Skeletal muscle satellite cell (primary cell): ENCODE results near the gene COL16A1.

Source experiments
- H3K27me3 ChIP-seq: 2 replicates; pipeline ENCODE4 v1.7.0; 2013; ENCODE audit warnings: low read length; ENCODE audit not compliant: control insufficient read depth, insufficient read depth
- H3K36me3 ChIP-seq: 2 replicates; pipeline ENCODE4 v1.7.0; 2013; ENCODE audit warnings: mild to moderate bottlenecking, control low read depth, low read length; ENCODE audit not compliant: insufficient read depth
- H3K4me1 ChIP-seq: 2 replicates; pipeline ENCODE4 v1.7.0; 2013; ENCODE audit warnings: low read length; ENCODE audit not compliant: control insufficient read depth, insufficient read depth
- H3K4me2 ChIP-seq: 2 replicates; pipeline ENCODE4 v1.7.0; 2013; ENCODE audit warnings: mild to moderate bottlenecking, low read length
- H3K4me3 ChIP-seq: 2 replicates; pipeline ENCODE4 v1.7.0; 2013; ENCODE audit warnings: low read length
- H3K9ac ChIP-seq: 2 replicates; pipeline ENCODE4 v1.7.0; 2013; ENCODE audit warnings: mild to moderate bottlenecking, low read depth, low read length, moderate library complexity
- H3K9me3 ChIP-seq: replicated peaks from 2 replicates; pipeline ENCODE4 v1.7.0; 2013; ENCODE audit warnings: mild to moderate bottlenecking, control low read depth, low read length

COL16A1 gene

GRCh38 chr1:31648641-31649357, 55.0 kb downstream of the COL16A1 start:
- Histone ChIP-seq H3K27me3 (no peaks in the 10 kb centered on the region), H3K4me3 (no peak overlapping the region), H3K4me1 (peaks cover 9% of the 10 kb centered on the region), H3K36me3 (peaks cover 11% of the 10 kb centered on the region), H3K4me2 (no peak overlapping the region), H3K9ac (no peak overlapping the region), H3K9me3 (no peaks in the 10 kb centered on the region)

GRCh38 chr1:31648190-31648589, 55.6 kb downstream of the COL16A1 start:
- no peak overlapping the region for H3K4me2 ChIP-seq

GRCh38 chr1:31647106-31647505, 56.7 kb downstream of the COL16A1 start:
- Histone ChIP-seq H3K36me3 (no peaks in the 10 kb centered on the region), H3K4me3 (no peak overlapping the region)

More at GRCh38 chr1:31648190-31648589, 55.6 kb downstream of the COL16A1 start:
- Histone ChIP-seq H3K36me3 (peaks cover 7% of the 10 kb centered on the region), H3K9ac (no peak overlapping the region), H3K4me3 (no peak overlapping the region), H3K9me3 (no peaks in the 10 kb centered on the region), H3K27me3 (no peaks in the 10 kb centered on the region), H3K4me1 (peaks cover 15% of the 10 kb centered on the region)

GRCh38 chr1:31646259-31646960, 57.4 kb downstream of the COL16A1 start:
- no peak overlapping the region for H3K4me3 ChIP-seq
- H3K4me1 ChIP-seq: peaks cover 15% of the 10 kb centered on the region
- H3K27me3 ChIP-seq: no peaks in the 10 kb centered on the region
- H3K9ac ChIP-seq: no peak overlapping the region
- no peaks in the 10 kb centered on the region for H3K9me3 ChIP-seq
- no peaks in the 10 kb centered on the region for H3K36me3 ChIP-seq
- no peak overlapping the region for H3K4me2 ChIP-seq

More at GRCh38 chr1:31647106-31647505, 56.7 kb downstream of the COL16A1 start:
- H3K9me3 ChIP-seq: no peaks in the 10 kb centered on the region
- H3K4me2 ChIP-seq: no peak overlapping the region
- H3K9ac ChIP-seq: no peak overlapping the region
- peaks cover 15% of the 10 kb centered on the region for H3K4me1 ChIP-seq
- H3K27me3 ChIP-seq: no peaks in the 10 kb centered on the region

GRCh38 chr1:31645274-31645568, 58.6 kb downstream of the COL16A1 start:
- Histone ChIP-seq H3K4me2 (peak overlapping the region; percentile 98), H3K9me3 (no peaks in the 10 kb centered on the region), H3K9ac (peak overlapping the region; percentile 97), H3K36me3 (no peaks in the 10 kb centered on the region), H3K4me1 (peaks cover 15% of the 10 kb centered on the region), H3K4me3 (peak overlapping the region; percentile 91), H3K27me3 (no peaks in the 10 kb centered on the region)

- Histone ChIP-seq H3K9me3 (no peaks in the 10 kb centered on the region), H3K27me3 (no peaks in the 10 kb centered on the region), H3K9ac (peak within 1 kb of the TSS; percentile 97), H3K4me3 (peak within 1 kb of the TSS; percentile 91), H3K4me2 (peak within 1 kb of the TSS; percentile 98), H3K4me1 (peaks cover 20% of the 10 kb centered on the region), H3K36me3 (no peaks in the 10 kb centered on the region)
Measured at GRCh38 chr1:31644560-31645273, 59.1 kb downstream of the COL16A1 start, which contains the start of gene PEF1. Gene PEF1, minus strand, starts transcription at chr1:31644876. Its CDS starts 12 bp downstream, at chr1:31644864.

GRCh38 chr1:31643976-31644559, 59.7 kb downstream of the COL16A1 start:
- Histone ChIP-seq H3K4me3 (peak overlapping the region; percentile 91), H3K4me1 (peaks cover 26% of the 10 kb centered on the region), H3K36me3 (no peaks in the 10 kb centered on the region), H3K9me3 (no peaks in the 10 kb centered on the region), H3K27me3 (no peaks in the 10 kb centered on the region), H3K4me2 (peak overlapping the region; percentile 98), H3K9ac (peak overlapping the region; percentile 97)

GRCh38 chr1:31642897-31643296, 60.9 kb downstream of the COL16A1 start:
- Histone ChIP-seq H3K4me3 (no peak overlapping the region), H3K9me3 (no peaks in the 10 kb centered on the region), H3K9ac (no peak overlapping the region), H3K27me3 (no peaks in the 10 kb centered on the region), H3K36me3 (no peaks in the 10 kb centered on the region), H3K4me2 (no peak overlapping the region), H3K4me1 (peaks cover 27% of the 10 kb centered on the region)

- Histone ChIP-seq H3K27me3 (no peaks in the 10 kb centered on the region), H3K4me2 (no peak overlapping the region), H3K36me3 (no peaks in the 10 kb centered on the region), H3K4me3 (no peak overlapping the region), H3K9me3 (no peaks in the 10 kb centered on the region), H3K9ac (no peak overlapping the region), H3K4me1 (peaks cover 27% of the 10 kb centered on the region)
Measured at GRCh38 chr1:31642366-31642765, 61.5 kb downstream of the COL16A1 start.

- H3K9me3 ChIP-seq: no peaks in the 10 kb centered on the region
- H3K4me1 ChIP-seq: peaks cover 27% of the 10 kb centered on the region
- H3K27me3 ChIP-seq: no peaks in the 10 kb centered on the region
- H3K9ac ChIP-seq: no peak overlapping the region
- no peak overlapping the region for H3K4me3 ChIP-seq
- H3K4me2 ChIP-seq: no peak overlapping the region
- H3K36me3 ChIP-seq: no peaks in the 10 kb centered on the region
Measured at GRCh38 chr1:31640964-31641363, 62.9 kb downstream of the COL16A1 start.

- Histone ChIP-seq H3K4me2 (no peak overlapping the region), H3K9me3 (no peaks in the 10 kb centered on the region), H3K9ac (no peak overlapping the region), H3K4me1 (peaks cover 20% of the 10 kb centered on the region), H3K36me3 (no peaks in the 10 kb centered on the region), H3K4me3 (no peak overlapping the region), H3K27me3 (no peaks in the 10 kb centered on the region)
Measured at GRCh38 chr1:31640179-31640578, 63.6 kb downstream of the COL16A1 start.
